Measurements from ENCODE around the gene ARHGEF2.

GRCh38 chr1:156026588-156026987 lies 48.2 kb upstream of the ARHGEF2 start:
- TF ChIP-seq POLR2A (IDR thresholded peaks at IDR 0.05; ENCODE audit: low read length) (no peak), CBX2 (IDR thresholded peaks at IDR 0.05; ENCODE audit: borderline replicate concordance, low read depth) (no peak), CTCF (IDR thresholded peaks at IDR 0.05) (no peak), RFX5 (IDR thresholded peaks at IDR 0.05) (no peak), KDM5A (IDR thresholded peaks at IDR 0.05) (no peak), MYC (IDR thresholded peaks at IDR 0.05; ENCODE audit: borderline replicate concordance, low read length) (no peak), GATA3 (IDR thresholded peaks at IDR 0.05; ENCODE audit: borderline replicate concordance) (no peak), ZC3H11A (IDR thresholded peaks at IDR 0.05) (no peak), RNF2 (IDR thresholded peaks at IDR 0.05; ENCODE audit: borderline replicate concordance, low read depth) (no peak), NR3C1 (IDR thresholded peaks at IDR 0.05) (no peak), EP300 (IDR thresholded peaks at IDR 0.05) (no peak), CEBPB (IDR thresholded peaks at IDR 0.05) (no peak), MAFK (IDR thresholded peaks at IDR 0.05; ENCODE audit: partially characterized antibody) (no peak), MAX (IDR thresholded peaks at IDR 0.05) (no peak)
